Neuron (in vitro differentiated cells): ENCODE measurements around the gene ZEB1.

Experiments used
- H2AFZ ChIP-seq: one replicate; pipeline ENCODE4 v1.6.1; 2013; ENCODE audit warnings: low read depth, mild to moderate bottlenecking, inconsistent platforms, low read length, moderate library complexity
- H3K27me3 ChIP-seq: one replicate; pipeline ENCODE4 v1.6.1; 2013; ENCODE audit warnings: low read length; ENCODE audit not compliant: insufficient read depth
- H3K36me3 ChIP-seq: one replicate; pipeline ENCODE4 v1.6.1; 2013; ENCODE audit warnings: low read length; ENCODE audit not compliant: insufficient read depth
- H3K4me1 ChIP-seq: one replicate; pipeline ENCODE4 v1.6.1; 2013; ENCODE audit warnings: low read length; ENCODE audit not compliant: insufficient read depth
- H3K4me3 ChIP-seq: 2 replicates; pipeline ENCODE4 v1.5.1; 2013; ENCODE audit warnings: mild to moderate bottlenecking, low read length, moderate library complexity
- H3K9me3 ChIP-seq: one replicate; pipeline ENCODE4 v1.6.1; 2013; ENCODE audit warnings: low read length

The ZEB1 gene

GRCh38 chr10:31299119-31299518, 19.9 kb upstream of the ZEB1 start:
- Histone ChIP-seq H3K9me3 (no peaks in the 10 kb centered on the region), H3K36me3 (no peaks in the 10 kb centered on the region), H3K4me3 (no peak overlapping the region), H3K4me1 (no peaks in the 10 kb centered on the region), H3K27me3 (no peaks in the 10 kb centered on the region), H2AFZ (no peak overlapping the region)

- Histone ChIP-seq H3K4me3 (no peak overlapping the region), H3K27me3 (no peaks in the 10 kb centered on the region), H2AFZ (no peak overlapping the region), H3K9me3 (no peaks in the 10 kb centered on the region), H3K4me1 (no peaks in the 10 kb centered on the region), H3K36me3 (no peaks in the 10 kb centered on the region)
Measured at GRCh38 chr10:31303212-31303611, 15.8 kb upstream of the ZEB1 start.

DNA sequence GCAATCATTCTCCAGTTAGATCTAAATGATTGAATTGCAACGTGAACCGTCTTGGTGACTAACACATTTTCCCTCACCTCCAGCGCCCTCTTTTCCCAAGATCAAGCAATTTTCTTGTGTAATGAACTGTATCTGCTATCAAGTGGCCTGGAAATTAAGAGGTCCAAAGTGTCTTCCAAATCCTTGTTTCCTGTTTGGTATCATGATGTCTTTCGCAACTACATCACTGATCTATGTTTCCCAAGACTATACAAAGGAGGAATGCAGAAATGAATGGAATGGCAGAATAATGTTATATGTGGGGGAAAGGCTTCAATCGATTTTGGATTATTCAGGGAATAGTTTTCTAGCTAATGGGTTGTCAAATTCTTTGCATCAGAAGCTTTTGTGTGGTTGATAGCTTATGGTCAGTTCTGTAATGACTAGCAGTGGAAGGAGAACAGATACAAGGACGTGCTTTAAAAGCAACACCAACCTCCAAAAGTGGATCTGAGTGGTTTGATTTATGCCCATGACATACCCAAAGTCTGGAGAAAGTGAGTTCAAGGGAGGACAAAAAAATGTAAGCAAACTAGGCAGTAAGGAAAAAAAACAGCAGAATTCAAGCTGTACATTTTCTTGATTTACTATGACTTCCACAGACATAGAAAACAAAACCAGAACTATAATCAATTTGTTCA, 14.6 kb upstream of the ZEB1 start:
- H3K36me3 ChIP-seq = no peaks in the 10 kb centered on the region
- H3K4me3 ChIP-seq = no peak overlapping the region
- no peaks in the 10 kb centered on the region for H3K9me3 ChIP-seq
- no peak overlapping the region for H2AFZ ChIP-seq
- H3K27me3 ChIP-seq = no peaks in the 10 kb centered on the region
- H3K4me1 ChIP-seq = no peaks in the 10 kb centered on the region

GRCh38 chr10:31313396-31313795, 5.6 kb upstream of the ZEB1 start:
- Histone ChIP-seq H2AFZ (no peak overlapping the region), H3K27me3 (no peaks in the 10 kb centered on the region), H3K4me1 (peaks cover 14% of the 10 kb centered on the region), H3K4me3 (no peak overlapping the region), H3K9me3 (no peaks in the 10 kb centered on the region), H3K36me3 (no peaks in the 10 kb centered on the region)

DNA sequence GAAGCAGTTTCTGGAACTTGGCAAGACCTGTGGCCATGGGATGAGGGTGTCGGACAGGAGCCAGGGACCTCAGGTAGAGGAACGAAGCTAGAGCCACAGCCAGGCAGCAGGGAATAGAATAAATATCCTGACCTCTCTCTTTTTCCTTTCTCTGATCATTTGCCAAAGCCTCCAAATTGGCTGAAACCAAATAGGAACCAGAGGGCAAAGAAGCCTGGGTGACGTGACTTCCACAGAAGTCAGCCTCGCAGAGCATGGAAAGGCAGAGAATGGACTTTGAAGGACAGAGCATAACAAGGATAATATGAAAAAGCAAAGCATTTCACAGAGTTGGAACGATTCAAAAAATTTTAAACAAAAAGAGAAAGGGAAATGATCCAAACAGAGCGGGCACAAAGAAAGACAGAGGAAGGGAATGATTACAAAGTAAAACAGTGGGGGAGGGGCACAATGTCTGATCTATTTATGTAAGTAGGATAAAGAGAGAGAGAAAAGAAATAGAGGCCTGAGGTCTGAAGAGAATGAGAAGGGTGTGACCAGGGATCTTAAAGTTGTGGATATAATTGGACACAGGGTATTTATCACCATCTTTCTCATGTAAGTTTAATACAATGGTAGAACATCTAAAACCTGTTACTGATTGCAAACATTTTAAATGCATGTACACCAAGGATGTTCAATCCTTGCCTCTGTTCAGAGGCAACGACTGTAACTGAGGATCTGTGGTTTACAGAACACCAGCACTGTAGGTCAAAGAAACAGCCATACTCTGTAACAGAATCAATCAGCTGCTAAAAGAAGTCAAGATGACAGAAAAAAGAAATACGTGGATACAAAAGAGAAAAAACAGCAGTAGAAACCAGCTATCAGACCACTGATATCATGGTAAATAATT, 4.5 kb upstream of the ZEB1 start:
- Histone ChIP-seq H2AFZ (no peak overlapping the region), H3K9me3 (no peaks in the 10 kb centered on the region), H3K36me3 (no peaks in the 10 kb centered on the region), H3K4me3 (no peak overlapping the region), H3K4me1 (peaks cover 14% of the 10 kb centered on the region), H3K27me3 (no peaks in the 10 kb centered on the region)

- Histone ChIP-seq H2AFZ (no peak overlapping the region), H3K9me3 (no peaks in the 10 kb centered on the region), H3K4me3 (no peak overlapping the region), H3K4me1 (peaks cover 14% of the 10 kb centered on the region), H3K27me3 (no peaks in the 10 kb centered on the region), H3K36me3 (no peaks in the 10 kb centered on the region)
Measured at GRCh38 chr10:31315453-31315852, 3.6 kb upstream of the ZEB1 start.

- Histone ChIP-seq H2AFZ (no peak overlapping the region), H3K9me3 (no peaks in the 10 kb centered on the region), H3K4me1 (peaks cover 23% of the 10 kb centered on the region), H3K4me3 (no peak overlapping the region), H3K27me3 (no peaks in the 10 kb centered on the region), H3K36me3 (no peaks in the 10 kb centered on the region)
Measured at GRCh38 chr10:31317171-31317570, 1.8 kb upstream of the ZEB1 start.

DNA sequence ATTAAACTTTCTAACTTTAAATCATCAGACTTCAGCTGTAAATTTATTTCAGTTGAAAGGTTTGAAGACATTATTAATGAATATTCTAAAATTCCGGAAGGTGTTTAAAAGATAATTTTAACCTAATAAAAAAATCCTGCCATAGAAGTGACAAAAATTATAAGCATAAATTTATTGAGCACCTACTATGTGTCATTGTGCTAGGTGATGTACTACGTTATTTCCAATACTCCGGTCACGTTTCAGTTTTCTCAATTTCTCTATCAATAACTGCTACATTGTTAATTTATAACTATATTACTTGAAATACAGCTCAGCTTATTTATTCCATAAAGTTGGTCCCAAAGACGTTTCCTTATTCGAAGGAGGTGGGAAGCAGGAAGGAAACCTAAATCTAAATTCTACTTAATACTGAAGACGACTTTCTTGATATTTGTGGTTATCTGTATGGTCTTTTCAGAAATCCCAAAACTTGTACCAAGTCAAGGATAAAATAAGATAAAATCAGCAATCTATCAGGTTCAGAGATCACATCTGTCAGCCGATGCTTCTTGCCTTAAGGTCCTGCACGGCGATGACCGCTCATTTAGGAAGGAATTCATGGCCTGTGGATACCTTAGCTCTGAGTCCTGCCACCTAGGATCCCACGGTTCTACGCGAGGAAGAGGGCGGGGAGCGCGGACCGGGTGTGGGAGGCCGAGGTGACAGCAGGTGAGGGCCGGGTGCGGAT, 1.2 kb upstream of the ZEB1 start:
- Histone ChIP-seq H2AFZ (peak overlapping the region; percentile 92), H3K27me3 (no peaks in the 10 kb centered on the region), H3K36me3 (no peaks in the 10 kb centered on the region), H3K4me1 (peaks cover 29% of the 10 kb centered on the region), H3K9me3 (no peaks in the 10 kb centered on the region), H3K4me3 (peak overlapping the region; percentile 100)

- Histone ChIP-seq H3K9me3 (no peaks in the 10 kb centered on the region), H2AFZ (peak overlapping the region; percentile 92), H3K4me1 (peaks cover 34% of the 10 kb centered on the region), H3K36me3 (no peaks in the 10 kb centered on the region), H3K4me3 (peak overlapping the region; percentile 100), H3K27me3 (no peaks in the 10 kb centered on the region)
Measured at GRCh38 chr10:31318382-31318853, 598 bp upstream of the ZEB1 start.

GRCh38 chr10:31319602-31320549, 860 bp downstream of the ZEB1 start:
- Histone ChIP-seq H3K27me3 (no peaks in the 10 kb centered on the region), H3K4me3 (peak overlapping the region; percentile 100), H3K9me3 (no peaks in the 10 kb centered on the region), H3K36me3 (no peaks in the 10 kb centered on the region), H2AFZ (peak overlapping the region; percentile 92), H3K4me1 (peaks cover 35% of the 10 kb centered on the region)

DNA sequence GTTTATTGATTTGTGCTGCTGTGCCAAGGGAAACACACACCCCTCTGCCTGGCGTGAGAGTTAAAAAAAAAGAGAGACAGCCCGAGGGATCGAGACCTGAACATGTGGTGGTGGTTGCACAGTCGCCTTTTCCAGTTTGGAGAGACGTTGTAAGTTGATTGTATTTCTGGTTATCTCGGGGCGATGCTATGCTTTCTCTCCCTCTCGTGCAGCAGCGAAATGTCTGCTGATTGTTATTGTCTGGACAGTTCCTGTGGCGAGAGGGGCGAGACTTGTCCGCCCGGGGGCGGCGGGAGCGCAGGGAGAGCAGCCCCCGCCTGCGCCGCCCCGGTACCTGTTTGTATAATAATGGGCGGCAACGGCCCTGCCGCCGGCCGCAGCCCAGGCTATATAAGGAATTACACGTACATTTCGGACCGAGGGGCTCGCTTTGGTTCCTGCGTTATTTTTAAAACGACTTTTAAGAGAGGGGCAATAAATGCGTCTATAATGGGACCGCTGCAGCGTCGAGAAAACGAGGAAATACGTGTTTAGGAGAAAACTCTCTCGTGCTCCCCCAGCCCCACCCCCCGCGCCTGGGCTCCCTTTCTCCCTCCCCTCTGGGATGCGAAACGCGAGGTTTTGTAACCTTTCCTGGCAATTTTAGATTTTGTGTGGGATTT, 1.7 kb downstream of the ZEB1 start:
- Histone ChIP-seq H3K4me3 (peak overlapping the region; percentile 100), H3K36me3 (no peaks in the 10 kb centered on the region), H3K9me3 (no peaks in the 10 kb centered on the region), H3K27me3 (no peaks in the 10 kb centered on the region), H2AFZ (peak overlapping the region; percentile 70), H3K4me1 (peaks cover 39% of the 10 kb centered on the region)
